ENCODE measurements around the gene CNKSR3.

- TF ChIP-seq CTCF (IDR thresholded peaks at IDR 0.05) (no peak), EP300 (IDR thresholded peaks at IDR 0.05) (peak in 1 of 2 donors; percentile 17), POLR2A (IDR thresholded peaks at IDR 0.05) (no peak)
Measured at GRCh38 chr6:154488802-154489437, 21.6 kb downstream of the CNKSR3 start.
